Right lung (tissue), 5 donors: ENCODE results near the gene BDP1. TPM values are rescaled to one million over a fixed set of nuclear protein-coding genes. Genes with fewer than 3 reads are reported as not detected.
"Not testable (repeated sequence)": the region's sequence is repeated elsewhere in the genome, so short reads cannot be mapped to it uniquely, and the experiment has no call there.

Experiments
- DNase-seq, 2 donors: peaks; one replicate each; pipeline ENCODE4 v3.0.0-alpha.2; 2013
- polyA plus RNA-seq, 5 donors: library from polyadenylated mRNA; unstranded; fragments of 120-200 nt; gene quantifications; one replicate each; pipeline versions ENCODE4 v1.2.1 to v1.2.3, GENCODE V29; 2013; ENCODE audit warnings: inconsistent platforms in 1 of 5, low replicate concordance in 1 of 5; ENCODE audit not compliant: insufficient read length in 5 of 5, insufficient read depth in 1 of 5

Gene BDP1
- polyA plus RNA-seq, 5 donors = 26.0 to 53.5 (median 43.6) TPM

GRCh38 chr5:71601222-71602026 lies 146.0 kb downstream of the BDP1 start:
- peak; percentile 18 to 26 for DNase-seq

GRCh38 chr5:71609916-71610315 lies 154.5 kb downstream of the BDP1 start:
- DNase-seq = not testable (repeated sequence)

GRCh38 chr5:71615809-71616208 lies 160.4 kb downstream of the BDP1 start:
- no peak for DNase-seq

Other genes with a start within 250 kb of the BDP1 start
- gene MCCC2, start 131.7 kb downstream of the BDP1 start, polyA plus RNA-seq = 10 to 100 TPM; 35.4 to 47.9 (median 44.6) TPM